Measurements from ENCODE around the gene EMC7.

- TF ChIP-seq EZH2 (IDR thresholded peaks at IDR 0.05) (no peak), POLR2AphosphoS5 (IDR thresholded peaks at IDR 0.05; ENCODE audit: borderline replicate concordance, low read depth, low read length) (no peak)
Measured at GRCh38 chr15:34054081-34054707, 47.5 kb downstream of the EMC7 start.

Data from SK-N-MC (cell line).